Mucosa of descending colon (tissue), 3 donors: ENCODE data around the gene RTP2. TPM values are rescaled to one million over a fixed set of nuclear protein-coding genes. Genes with fewer than 3 reads are reported as not detected.

Experiments used
- ATAC-seq: fragments of 200-7000 bp; cut with Tn5 transposase; one replicate; pipeline ENCODE4 v1.9.1; 2020; ENCODE audit warnings: mild to moderate bottlenecking, moderate library complexity
- DNase-seq, 3 donors: peaks; one replicate each; pipeline ENCODE4 v3.0.0-alpha.2; 2020
- H3K36me3 ChIP-seq: fragments of 200-600 bp; one replicate; pipeline ENCODE4 v1.8.0; 2021; ENCODE audit warnings: low read depth, mild to moderate bottlenecking
- H3K4me1 ChIP-seq: fragments of 200-600 bp; one replicate; pipeline ENCODE4 v1.8.0; 2021; ENCODE audit warnings: low read depth, mild to moderate bottlenecking
- H3K4me3 ChIP-seq: fragments of 200-600 bp; one replicate; pipeline ENCODE4 v1.8.0; 2021; ENCODE audit warnings: mild to moderate bottlenecking
- H3K9me3 ChIP-seq: fragments of 200-600 bp; one replicate; pipeline ENCODE4 v1.8.0; 2021; ENCODE audit warnings: mild to moderate bottlenecking
- CTCF ChIP-seq: fragments of 200-600 bp; IDR thresholded peaks from one replicate; pipeline ENCODE4 v1.8.0; 2022; ENCODE audit warnings: antibody characterized with exemption, mild to moderate bottlenecking
- intact Hi-C, 2 donors: fragments of 100-400 bp; cut with DNase I in 1 of 2; cut with micrococcal nuclease in 1 of 2; formaldehyde crosslinking; loops; one replicate each; pipeline versions ENCODE4 v1.11.0 to v1.11.1; 2022; cut with DNase I, micrococcal nuclease
- total RNA-seq, 3 donors: library from RNA; stranded (reverse); fragmentation: NEBNext Ultra II Directional in 2 of 3; extraction: Animal tissue kit (Norgen Biotek cat#: 25700) in 2 of 3; gene quantifications; one replicate each; pipeline versions ENCODE4 v1.2.1 to v1.2.4, GENCODE V29; 2021 to 2023
- donor health status: DM: no; HTN: no; CAD: no; lungs with moderate emphysema.
- donor health status: DM: no; HTN: no; CAD: no.
- donor health status: DM: no; HTN: yes; CAD: no.

RTP2 gene
- total RNA-seq, 3 donors from 2014 or later = not detected

GRCh38 chr3:187737006-187737367 is 34.6 kb upstream of the RTP2 start:
- Histone ChIP-seq H3K36me3 (no peaks in the 10 kb centered on the region), H3K4me3 (no peak overlapping the region), H3K4me1 (peaks cover 13% of the 10 kb centered on the region), H3K9me3 (no peaks in the 10 kb centered on the region)
- DNase-seq (peak in 1 of 3 donors; percentile 25), ATAC-seq (no peak)
- intact Hi-C loops = no loop called here
- no peak for TF ChIP-seq CTCF

- TF ChIP-seq CTCF = no peak
- peak in 2 of 3 donors; percentile 20 to 29 for DNase-seq
- Histone ChIP-seq H3K4me1 (peaks cover 10% of the 10 kb centered on the region), H3K36me3 (no peaks in the 10 kb centered on the region), H3K4me3 (no peak overlapping the region), H3K9me3 (no peaks in the 10 kb centered on the region)
- ATAC-seq = no peak
- intact Hi-C loops = no loop called here
Measured at GRCh38 chr3:187736418-187736871, 34.1 kb upstream of the RTP2 start.

- Histone ChIP-seq H3K36me3 (no peaks in the 10 kb centered on the region), H3K9me3 (no peaks in the 10 kb centered on the region), H3K4me3 (no peak overlapping the region), H3K4me1 (peaks cover 10% of the 10 kb centered on the region)
- intact Hi-C loops = no loop called here
- ATAC-seq (no peak), DNase-seq (no peak)
- TF ChIP-seq CTCF = no peak
Measured at GRCh38 chr3:187735837-187736236, 33.5 kb upstream of the RTP2 start.

GRCh38 chr3:187735383-187735782 is 33.0 kb upstream of the RTP2 start:
- ATAC-seq (no peak), DNase-seq (no peak)
- Histone ChIP-seq H3K4me1 (peaks cover 10% of the 10 kb centered on the region), H3K36me3 (no peaks in the 10 kb centered on the region), H3K9me3 (no peaks in the 10 kb centered on the region), H3K4me3 (no peak overlapping the region)
- intact Hi-C loops = no loop called here
- no peak for TF ChIP-seq CTCF

- no peak for DNase-seq
- no peaks in the 10 kb centered on the region for H3K36me3 ChIP-seq
- no peak for ATAC-seq
- no peak overlapping the region for H3K4me3 ChIP-seq
- H3K9me3 ChIP-seq = no peaks in the 10 kb centered on the region
- intact Hi-C loops = no loop called here
- peaks cover 6% of the 10 kb centered on the region for H3K4me1 ChIP-seq
- no peak for TF ChIP-seq CTCF
Measured at GRCh38 chr3:187734841-187735240, 32.5 kb upstream of the RTP2 start.

- H3K4me1 ChIP-seq = peaks cover 6% of the 10 kb centered on the region
- ATAC-seq (no peak), DNase-seq (no peak)
- TF ChIP-seq CTCF = no peak
- H3K4me3 ChIP-seq = no peak overlapping the region
- H3K9me3 ChIP-seq = no peaks in the 10 kb centered on the region
- H3K36me3 ChIP-seq = no peaks in the 10 kb centered on the region
- intact Hi-C loops = no loop called here
Measured at GRCh38 chr3:187733371-187733770, 31.0 kb upstream of the RTP2 start.
